ENCODE data around the gene KCNQ1.

The KCNQ1 gene

DNA sequence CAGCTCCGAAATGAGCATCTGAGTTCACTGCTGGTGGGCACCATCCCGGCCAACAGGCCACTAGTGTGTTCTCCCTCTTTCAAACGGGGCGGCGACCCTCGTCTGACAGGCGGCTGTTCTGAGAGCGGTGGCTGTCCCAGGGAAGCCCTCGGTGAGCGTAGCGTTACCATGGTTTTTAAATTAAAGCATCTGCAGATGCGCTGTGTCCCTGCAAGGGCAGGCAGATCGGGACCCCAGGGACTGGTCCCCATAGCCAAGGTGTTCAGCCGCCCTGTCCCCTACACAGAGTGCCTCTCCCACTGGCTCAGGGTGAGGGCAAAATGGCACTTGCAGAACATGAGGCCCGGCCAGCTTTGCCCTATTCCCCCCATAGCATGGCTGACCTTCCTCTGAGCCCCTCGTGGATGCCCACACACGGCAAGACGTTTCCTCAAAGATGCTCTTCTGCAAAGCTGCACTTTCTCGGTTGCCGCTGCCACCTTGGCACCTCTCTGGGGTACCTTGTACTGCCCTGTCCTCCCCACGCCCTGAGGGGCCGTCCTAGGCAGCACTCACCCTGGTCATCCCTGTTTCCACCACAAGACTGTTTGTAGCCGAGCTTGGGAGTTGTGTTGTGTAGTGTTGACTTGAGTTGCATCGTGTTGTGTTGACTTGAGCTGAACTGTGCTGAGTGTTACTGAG, 306.9 kb downstream of the KCNQ1 start (continued):
- TF ChIP-seq, protein P1, sequence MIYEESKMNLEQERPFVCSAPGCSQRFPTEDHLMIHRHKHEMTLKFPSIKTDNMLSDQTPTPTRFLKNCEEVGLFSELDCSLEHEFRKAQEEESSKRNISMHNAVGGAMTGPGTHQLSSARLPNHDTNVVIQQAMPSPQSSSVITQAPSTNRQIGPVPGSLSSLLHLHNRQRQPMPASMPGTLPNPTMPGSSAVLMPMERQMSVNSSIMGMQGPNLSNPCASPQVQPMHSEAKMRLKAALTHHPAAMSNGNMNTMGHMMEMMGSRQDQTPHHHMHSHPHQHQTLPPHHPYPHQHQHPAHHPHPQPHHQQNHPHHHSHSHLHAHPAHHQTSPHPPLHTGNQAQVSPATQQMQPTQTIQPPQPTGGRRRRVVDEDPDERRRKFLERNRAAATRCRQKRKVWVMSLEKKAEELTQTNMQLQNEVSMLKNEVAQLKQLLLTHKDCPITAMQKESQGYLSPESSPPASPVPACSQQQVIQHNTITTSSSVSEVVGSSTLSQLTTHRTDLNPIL (CRISPR knock-in tag; IDR thresholded peaks at IDR 0.05; ENCODE audit: low read depth): no peak

DNA sequence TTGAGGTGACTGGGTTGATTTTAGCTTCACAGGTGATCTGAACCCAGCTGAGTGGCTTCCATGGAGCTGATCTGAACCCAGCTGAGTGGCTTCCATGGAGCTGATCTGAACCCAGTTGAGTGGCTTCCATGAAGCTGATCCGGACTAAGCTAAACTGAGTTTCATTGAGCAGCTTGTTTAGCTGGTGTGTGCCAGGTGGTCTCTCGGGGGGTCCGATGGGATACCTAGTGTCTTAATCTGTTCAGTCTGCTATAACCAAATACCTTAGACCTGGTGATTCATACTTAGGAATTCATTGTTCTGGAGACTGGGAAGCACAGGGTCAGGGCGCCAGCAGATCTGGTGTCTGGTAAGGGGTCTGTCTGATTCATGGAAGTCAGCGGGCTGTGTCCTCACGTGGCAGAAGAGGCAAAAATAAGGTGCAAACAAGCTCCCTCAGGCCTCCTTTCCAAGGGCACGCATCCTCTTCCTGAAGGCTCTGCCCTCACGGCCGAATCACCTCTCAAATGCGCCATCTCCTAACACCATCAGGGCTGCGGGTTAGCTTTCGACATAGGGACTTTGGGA, 307.5 kb downstream of the KCNQ1 start:
- TF ChIP-seq ARNTL (CRISPR knock-in tag; IDR thresholded peaks at IDR 0.05; ENCODE audit: borderline replicate concordance, low read depth) (no peak), ESRRG (CRISPR knock-in tag; IDR thresholded peaks at IDR 0.05) (no peak), ZFP30 (CRISPR knock-in tag; IDR thresholded peaks at IDR 0.05) (no peak), ZC3H10 (CRISPR knock-in tag; IDR thresholded peaks at IDR 0.05) (no peak)
- TF ChIP-seq, protein P2, sequence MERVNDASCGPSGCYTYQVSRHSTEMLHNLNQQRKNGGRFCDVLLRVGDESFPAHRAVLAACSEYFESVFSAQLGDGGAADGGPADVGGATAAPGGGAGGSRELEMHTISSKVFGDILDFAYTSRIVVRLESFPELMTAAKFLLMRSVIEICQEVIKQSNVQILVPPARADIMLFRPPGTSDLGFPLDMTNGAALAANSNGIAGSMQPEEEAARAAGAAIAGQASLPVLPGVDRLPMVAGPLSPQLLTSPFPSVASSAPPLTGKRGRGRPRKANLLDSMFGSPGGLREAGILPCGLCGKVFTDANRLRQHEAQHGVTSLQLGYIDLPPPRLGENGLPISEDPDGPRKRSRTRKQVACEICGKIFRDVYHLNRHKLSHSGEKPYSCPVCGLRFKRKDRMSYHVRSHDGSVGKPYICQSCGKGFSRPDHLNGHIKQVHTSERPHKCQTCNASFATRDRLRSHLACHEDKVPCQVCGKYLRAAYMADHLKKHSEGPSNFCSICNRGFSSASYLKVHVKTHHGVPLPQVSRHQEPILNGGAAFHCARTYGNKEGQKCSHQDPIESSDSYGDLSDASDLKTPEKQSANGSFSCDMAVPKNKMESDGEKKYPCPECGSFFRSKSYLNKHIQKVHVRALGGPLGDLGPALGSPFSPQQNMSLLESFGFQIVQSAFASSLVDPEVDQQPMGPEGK (CRISPR knock-in tag; IDR thresholded peaks at IDR 0.05; ENCODE audit: borderline replicate concordance): no peak
- TF ChIP-seq, protein P3, sequence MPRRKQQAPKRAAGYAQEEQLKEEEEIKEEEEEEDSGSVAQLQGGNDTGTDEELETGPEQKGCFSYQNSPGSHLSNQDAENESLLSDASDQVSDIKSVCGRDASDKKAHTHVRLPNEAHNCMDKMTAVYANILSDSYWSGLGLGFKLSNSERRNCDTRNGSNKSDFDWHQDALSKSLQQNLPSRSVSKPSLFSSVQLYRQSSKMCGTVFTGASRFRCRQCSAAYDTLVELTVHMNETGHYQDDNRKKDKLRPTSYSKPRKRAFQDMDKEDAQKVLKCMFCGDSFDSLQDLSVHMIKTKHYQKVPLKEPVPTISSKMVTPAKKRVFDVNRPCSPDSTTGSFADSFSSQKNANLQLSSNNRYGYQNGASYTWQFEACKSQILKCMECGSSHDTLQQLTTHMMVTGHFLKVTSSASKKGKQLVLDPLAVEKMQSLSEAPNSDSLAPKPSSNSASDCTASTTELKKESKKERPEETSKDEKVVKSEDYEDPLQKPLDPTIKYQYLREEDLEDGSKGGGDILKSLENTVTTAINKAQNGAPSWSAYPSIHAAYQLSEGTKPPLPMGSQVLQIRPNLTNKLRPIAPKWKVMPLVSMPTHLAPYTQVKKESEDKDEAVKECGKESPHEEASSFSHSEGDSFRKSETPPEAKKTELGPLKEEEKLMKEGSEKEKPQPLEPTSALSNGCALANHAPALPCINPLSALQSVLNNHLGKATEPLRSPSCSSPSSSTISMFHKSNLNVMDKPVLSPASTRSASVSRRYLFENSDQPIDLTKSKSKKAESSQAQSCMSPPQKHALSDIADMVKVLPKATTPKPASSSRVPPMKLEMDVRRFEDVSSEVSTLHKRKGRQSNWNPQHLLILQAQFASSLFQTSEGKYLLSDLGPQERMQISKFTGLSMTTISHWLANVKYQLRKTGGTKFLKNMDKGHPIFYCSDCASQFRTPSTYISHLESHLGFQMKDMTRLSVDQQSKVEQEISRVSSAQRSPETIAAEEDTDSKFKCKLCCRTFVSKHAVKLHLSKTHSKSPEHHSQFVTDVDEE (CRISPR knock-in tag; IDR thresholded peaks at IDR 0.05): no peak
- peak; percentile 63 for ATAC-seq

DNA sequence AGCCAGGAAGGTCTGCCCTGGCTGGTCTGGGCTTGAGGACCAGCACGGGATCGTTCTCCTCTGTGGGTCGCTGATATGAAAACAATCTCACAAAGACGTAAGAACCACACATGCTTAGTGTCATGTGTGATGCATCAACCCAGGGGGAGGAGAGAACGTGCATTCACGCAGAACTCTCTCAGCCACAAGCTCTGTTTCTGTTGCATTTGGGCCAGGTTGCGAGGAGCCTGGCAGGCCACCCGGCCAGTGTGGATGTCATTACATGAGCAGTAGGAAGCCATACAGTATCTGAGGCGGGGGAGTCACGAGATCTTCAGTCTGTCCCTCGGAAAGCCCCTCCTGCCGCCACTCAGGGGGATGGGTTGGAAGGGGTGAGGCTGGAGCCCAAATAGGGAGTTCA, 308.1 kb downstream of the KCNQ1 start:
- ATAC-seq: no peak

DNA sequence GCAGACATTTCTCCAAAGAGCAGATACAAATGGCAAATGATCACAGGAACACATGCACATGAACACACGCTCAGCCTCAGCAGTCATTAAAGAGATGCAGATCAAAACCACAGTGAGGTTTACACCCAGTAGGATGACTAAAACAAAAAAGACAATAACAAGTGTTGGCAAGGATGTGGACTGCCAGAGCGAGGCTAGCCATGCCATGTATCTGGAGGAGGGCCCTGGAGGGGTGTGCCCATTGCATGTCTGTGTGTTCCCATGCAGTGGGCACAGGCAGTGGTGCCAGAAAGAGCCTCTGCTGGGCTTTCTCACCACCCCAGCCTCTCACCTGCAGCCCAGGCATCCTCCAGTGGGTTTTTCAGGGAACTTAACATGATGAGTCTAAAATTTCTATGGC, 309.2 kb downstream of the KCNQ1 start:
- no peak for ATAC-seq
- TF ChIP-seq TCF4 (CRISPR knock-in tag; IDR thresholded peaks at IDR 0.05; ENCODE audit: borderline replicate concordance): no peak
- no peak for TF ChIP-seq CSDC2 (CRISPR knock-in tag; IDR thresholded peaks at IDR 0.05)
- no peak for TF ChIP-seq ZFP30 (CRISPR knock-in tag; IDR thresholded peaks at IDR 0.05)
- TF ChIP-seq GLIS3 (CRISPR knock-in tag; IDR thresholded peaks at IDR 0.05): no peak
- no peak for TF ChIP-seq ISL1 (CRISPR knock-in tag; IDR thresholded peaks at IDR 0.05)
- TF ChIP-seq, protein P2 (CRISPR knock-in tag; IDR thresholded peaks at IDR 0.05; ENCODE audit: borderline replicate concordance): no peak
- TF ChIP-seq PPARA (CRISPR knock-in tag; IDR thresholded peaks at IDR 0.05; ENCODE audit: borderline replicate concordance): no peak
- no peak for TF ChIP-seq ZC3H10 (CRISPR knock-in tag; IDR thresholded peaks at IDR 0.05)
- TF ChIP-seq BACH2 (CRISPR knock-in tag; IDR thresholded peaks at IDR 0.05; ENCODE audit: borderline replicate concordance): no peak
- TF ChIP-seq, protein P4, sequence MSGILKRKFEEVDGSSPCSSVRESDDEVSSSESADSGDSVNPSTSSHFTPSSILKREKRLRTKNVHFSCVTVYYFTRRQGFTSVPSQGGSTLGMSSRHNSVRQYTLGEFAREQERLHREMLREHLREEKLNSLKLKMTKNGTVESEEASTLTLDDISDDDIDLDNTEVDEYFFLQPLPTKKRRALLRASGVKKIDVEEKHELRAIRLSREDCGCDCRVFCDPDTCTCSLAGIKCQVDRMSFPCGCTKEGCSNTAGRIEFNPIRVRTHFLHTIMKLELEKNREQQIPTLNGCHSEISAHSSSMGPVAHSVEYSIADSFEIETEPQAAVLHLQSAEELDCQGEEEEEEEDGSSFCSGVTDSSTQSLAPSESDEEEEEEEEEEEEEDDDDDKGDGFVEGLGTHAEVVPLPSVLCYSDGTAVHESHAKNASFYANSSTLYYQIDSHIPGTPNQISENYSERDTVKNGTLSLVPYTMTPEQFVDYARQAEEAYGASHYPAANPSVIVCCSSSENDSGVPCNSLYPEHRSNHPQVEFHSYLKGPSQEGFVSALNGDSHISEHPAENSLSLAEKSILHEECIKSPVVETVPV (CRISPR knock-in tag; IDR thresholded peaks at IDR 0.05): no peak
- TF ChIP-seq RARB (CRISPR knock-in tag; IDR thresholded peaks at IDR 0.05): no peak
- no peak for TF ChIP-seq OSR1 (CRISPR knock-in tag; IDR thresholded peaks at IDR 0.05)
- TF ChIP-seq, protein P3 (CRISPR knock-in tag; IDR thresholded peaks at IDR 0.05): no peak
- no peak for TF ChIP-seq SNAI2 (CRISPR knock-in tag; IDR thresholded peaks at IDR 0.05)
- no peak for TF ChIP-seq ZNF8 (CRISPR knock-in tag; IDR thresholded peaks at IDR 0.05)
- TF ChIP-seq TOX (CRISPR knock-in tag; IDR thresholded peaks at IDR 0.05; ENCODE audit: borderline replicate concordance): no peak
- TF ChIP-seq ESRRG (CRISPR knock-in tag; IDR thresholded peaks at IDR 0.05): no peak

More for the DNA sequence above, 308.1 kb downstream of the KCNQ1 start:
- TF ChIP-seq ESRRG (CRISPR knock-in tag; IDR thresholded peaks at IDR 0.05) (no peak), ZC3H10 (CRISPR knock-in tag; IDR thresholded peaks at IDR 0.05) (no peak), ZNF565 (CRISPR knock-in tag; conservative IDR thresholded peaks at IDR 0.05; ENCODE audit: low read depth) (no peak), ZNF70 (CRISPR knock-in tag; IDR thresholded peaks at IDR 0.05) (no peak), ARNTL (CRISPR knock-in tag; IDR thresholded peaks at IDR 0.05; ENCODE audit: borderline replicate concordance, low read depth) (no peak), ISL1 (CRISPR knock-in tag; IDR thresholded peaks at IDR 0.05) (no peak)
- TF ChIP-seq, protein P1 (CRISPR knock-in tag; IDR thresholded peaks at IDR 0.05; ENCODE audit: low read depth): no peak

Measured in SK-N-SH treated with all-trans-retinoic acid at 6 μM for 48 hours (cell line).